Activated CD8-positive, alpha-beta T cell treated with anti-CD3 and anti-CD28 coated beads, Interleukin-2, amount 10 ng/mL, durations not matched to agents 7 days and 5 days (primary cell): ENCODE results near the gene MECR. TPM values are rescaled to one million over a fixed set of nuclear protein-coding genes. Genes with fewer than 3 reads are reported as not detected.

Experiments
- ATAC-seq: fragments of 150-1000 bp; cut with Tn5 transposase; one replicate; pipeline ENCODE4 v1.10.0; 2021; ENCODE audit warnings: moderate library complexity
- CTCF ChIA-PET: fragments of 350-600 bp; sonication (Branson Sonifier 250); formaldehyde crosslinking; loops from one replicate; lab custom pipeline; 2021; ENCODE audit warnings: antibody characterized with exemption; lab: Charles Lee
- POLR2A ChIA-PET: fragments of 350-600 bp; sonication (Branson Sonifier 250); formaldehyde crosslinking; loops from one replicate; lab custom pipeline; 2021; ENCODE audit warnings: antibody characterized with exemption; lab: Charles Lee
- DNase-seq: peaks from one replicate; pipeline ENCODE4 v3.0.0-alpha.2; 2020
- H3K27ac Mint-ChIP-seq: one replicate; pipeline ENCODE4 v1.8.0; 2021; ENCODE audit warnings: mild to moderate bottlenecking, mixed read lengths
- H3K27me3 Mint-ChIP-seq: one replicate; pipeline ENCODE4 v1.8.0; 2021; ENCODE audit warnings: low read depth, mixed read lengths
- H3K36me3 Mint-ChIP-seq: one replicate; pipeline ENCODE4 v1.8.0; 2021; ENCODE audit warnings: low read depth, mixed read lengths
- H3K4me1 Mint-ChIP-seq: one replicate; pipeline ENCODE4 v1.8.0; 2021; ENCODE audit warnings: low read depth, mixed read lengths
- H3K4me3 Mint-ChIP-seq: one replicate; pipeline ENCODE4 v1.8.0; 2021; ENCODE audit warnings: mild to moderate bottlenecking, mixed read lengths
- H3K9me3 Mint-ChIP-seq: one replicate; pipeline ENCODE4 v1.8.0; 2022; ENCODE audit warnings: mixed read lengths; ENCODE audit not compliant: insufficient read depth
- total RNA-seq, 2 experiments: library from RNA; stranded (reverse); gene quantifications; one replicate each; pipeline ENCODE4 v1.2.3, GENCODE V29; 2021

The MECR gene
- total RNA-seq, 2 experiments from 2014 or later = 23.5 to 26.4 TPM

- ChIA-PET POLR2A (interaction anchor here (0.9 to 2.5 kb wide), 2 partner anchors 11 to 16 kb away, joined by 4 to 16 read pairs; partner anchors contain the start of gene SRSF4), CTCF (interaction anchor here (0.9 to 3.8 kb wide), 23 partner anchors 12 to 423 kb away, joined by 3 to 49 read pairs (median 5); partner anchors contain the start of genes SRSF4 and TMEM200B)
- H3K36me3 Mint-ChIP-seq = peaks cover 11% of the 10 kb centered on the region
- no peaks in the 10 kb centered on the region for H3K27me3 Mint-ChIP-seq
- peak; percentile 90 for ATAC-seq
- H3K9me3 Mint-ChIP-seq = no peaks in the 10 kb centered on the region
- H3K27ac Mint-ChIP-seq = no peak overlapping the region
- DNase-seq = peak; percentile 64
- peaks cover 25% of the 10 kb centered on the region for H3K4me1 Mint-ChIP-seq
- no peak overlapping the region for H3K4me3 Mint-ChIP-seq
These were observed 33.2 kb downstream of the MECR start for GRCh38 chr1:29197590-29197924.

GRCh38 chr1:29196863-29197589 lies 33.7 kb downstream of the MECR start:
- H3K27me3 Mint-ChIP-seq = no peaks in the 10 kb centered on the region
- ChIA-PET CTCF (interaction anchor here (0.9 to 3.8 kb wide), 23 partner anchors 12 to 422 kb away, joined by 3 to 49 read pairs (median 5); partner anchors contain the start of genes SRSF4 and TMEM200B), POLR2A (interaction anchor here (0.7 to 2.5 kb wide), 2 partner anchors 16 to 307 kb away, joined by 4 to 16 read pairs; partner anchors contain the start of gene SRSF4)
- ATAC-seq (no peak), DNase-seq (no peak)
- H3K36me3 Mint-ChIP-seq = peaks cover 9% of the 10 kb centered on the region
- no peak overlapping the region for H3K27ac Mint-ChIP-seq
- peaks cover 20% of the 10 kb centered on the region for H3K4me1 Mint-ChIP-seq
- H3K9me3 Mint-ChIP-seq = no peaks in the 10 kb centered on the region
- H3K4me3 Mint-ChIP-seq = no peak overlapping the region

GRCh38 chr1:29195881-29196291 lies 34.8 kb downstream of the MECR start:
- H3K4me3 Mint-ChIP-seq = no peak overlapping the region
- no peaks in the 10 kb centered on the region for H3K9me3 Mint-ChIP-seq
- ATAC-seq = no peak
- peaks cover 9% of the 10 kb centered on the region for H3K4me1 Mint-ChIP-seq
- POLR2A ChIA-PET = interaction anchor here (2.5 kb wide), 1 partner anchor 15 kb away, joined by 16 read pairs; the partner anchor contains the start of gene SRSF4
- H3K27ac Mint-ChIP-seq = no peak overlapping the region
- DNase-seq = no peak
- CTCF ChIA-PET = interaction anchor here (1.4 to 2.7 kb wide), 4 partner anchors 10 to 314 kb away, joined by 3 to 49 read pairs (median 12); partner anchors contain the start of gene SRSF4
- H3K36me3 Mint-ChIP-seq = peaks cover 7% of the 10 kb centered on the region
- H3K27me3 Mint-ChIP-seq = no peaks in the 10 kb centered on the region

GRCh38 chr1:29193879-29194455 lies 36.8 kb downstream of the MECR start:
- POLR2A ChIA-PET = interaction anchor here (1.4 kb wide), 1 partner anchor 13 kb away, joined by 8 read pairs; the partner anchor contains the start of gene SRSF4

GRCh38 chr1:29190718-29191117 lies 40.0 kb downstream of the MECR start:
- ChIA-PET CTCF (interaction anchor here (0.6 to 1.0 kb wide), 3 partner anchors 12 to 1078 kb away, joined by 3 to 4 read pairs (median 3); no protein-coding TSS in a partner anchor), POLR2A (no interaction called here)
- Mint-ChIP-seq H3K27ac (no peak overlapping the region), H3K4me3 (no peak overlapping the region), H3K4me1 (peaks cover 1% of the 10 kb centered on the region), H3K27me3 (no peaks in the 10 kb centered on the region), H3K36me3 (peaks cover 2% of the 10 kb centered on the region), H3K9me3 (no peaks in the 10 kb centered on the region)
- DNase-seq = no peak
- no peak for ATAC-seq

More at GRCh38 chr1:29193879-29194455, 36.8 kb downstream of the MECR start:
- peaks cover 9% of the 10 kb centered on the region for H3K4me1 Mint-ChIP-seq
- H3K27ac Mint-ChIP-seq = no peak overlapping the region
- no peak for DNase-seq
- H3K9me3 Mint-ChIP-seq = no peaks in the 10 kb centered on the region
- CTCF ChIA-PET = interaction anchor here (0.6 to 2.3 kb wide), 5 partner anchors 9 to 312 kb away, joined by 3 to 7 read pairs (median 3); partner anchors contain the start of gene SRSF4
- peaks cover 2% of the 10 kb centered on the region for H3K36me3 Mint-ChIP-seq
- ATAC-seq = no peak
- H3K4me3 Mint-ChIP-seq = no peak overlapping the region
- no peaks in the 10 kb centered on the region for H3K27me3 Mint-ChIP-seq

- ATAC-seq (no peak), DNase-seq (no peak)
- Mint-ChIP-seq H3K4me1 (peaks cover 16% of the 10 kb centered on the region), H3K9me3 (no peaks in the 10 kb centered on the region), H3K27ac (no peak overlapping the region), H3K36me3 (no peaks in the 10 kb centered on the region), H3K27me3 (no peaks in the 10 kb centered on the region), H3K4me3 (no peak overlapping the region)
- POLR2A ChIA-PET = interaction anchor here (0.9 kb wide), 1 partner anchor 11 kb away, joined by 4 read pairs; no protein-coding TSS in a partner anchor
- CTCF ChIA-PET = interaction anchor here (3.5 to 4.3 kb wide), 2 partner anchors 11 to 16 kb away, joined by 16 to 23 read pairs; no protein-coding TSS in a partner anchor
These were observed 44.0 kb downstream of the MECR start for GRCh38 chr1:29186707-29187106.

GRCh38 chr1:29186252-29186651 lies 44.5 kb downstream of the MECR start:
- H3K4me1 Mint-ChIP-seq = peaks cover 16% of the 10 kb centered on the region
- no peak for ATAC-seq
- CTCF ChIA-PET = interaction anchor here (3.5 to 4.3 kb wide), 2 partner anchors 11 to 16 kb away, joined by 16 to 23 read pairs; no protein-coding TSS in a partner anchor
- H3K4me3 Mint-ChIP-seq = no peak overlapping the region
- H3K27me3 Mint-ChIP-seq = no peaks in the 10 kb centered on the region
- POLR2A ChIA-PET = interaction anchor here (0.9 kb wide), 1 partner anchor 12 kb away, joined by 4 read pairs; no protein-coding TSS in a partner anchor
- DNase-seq = no peak
- no peaks in the 10 kb centered on the region for H3K9me3 Mint-ChIP-seq
- no peaks in the 10 kb centered on the region for H3K36me3 Mint-ChIP-seq
- no peak overlapping the region for H3K27ac Mint-ChIP-seq

- ChIA-PET CTCF (interaction anchor here (2.4 to 4.8 kb wide), 5 partner anchors 13 to 306 kb away, joined by 13 to 110 read pairs (median 41); no protein-coding TSS in a partner anchor), POLR2A (interaction anchor here (2.1 to 4.3 kb wide), 3 partner anchors 13 to 268 kb away, joined by 7 to 46 read pairs (median 27); partner anchors contain the start of gene EPB41)
- Mint-ChIP-seq H3K9me3 (no peaks in the 10 kb centered on the region), H3K4me1 (peaks cover 34% of the 10 kb centered on the region), H3K27ac (no peak overlapping the region), H3K36me3 (peaks cover 24% of the 10 kb centered on the region), H3K27me3 (no peaks in the 10 kb centered on the region), H3K4me3 (peak overlapping the region; percentile 96)
- ATAC-seq (no peak), DNase-seq (no peak)
These were observed 47.4 kb downstream of the MECR start for GRCh38 chr1:29183287-29183686.

GRCh38 chr1:29181413-29182225 lies 49.1 kb downstream of the MECR start, which contains the start of gene SRSF4:
SRSF4 (minus strand) TSS chr1:29181900; CDS start chr1:29181752, 148 bp downstream.
- ChIA-PET POLR2A (interaction anchor here (0.5 to 4.3 kb wide), 28 partner anchors 11 to 852 kb away, joined by 3 to 46 read pairs (median 6); partner anchors contain the start of genes EPB41, MECR, MED18 and RNU11), CTCF (interaction anchor here (0.6 to 4.8 kb wide), 33 partner anchors 11 to 537 kb away, joined by 3 to 110 read pairs (median 4); partner anchors contain the start of genes EPB41, MECR, TAF12 and TMEM200B)
- ATAC-seq (peak; percentile 91), DNase-seq (peak; percentile 99)
- peak within 1 kb of the TSS; percentile 96 for H3K4me3 Mint-ChIP-seq
- peaks cover 37% of the 10 kb centered on the region for H3K36me3 Mint-ChIP-seq
- H3K4me1 Mint-ChIP-seq = peaks cover 48% of the 10 kb centered on the region
- H3K27me3 Mint-ChIP-seq = no peaks in the 10 kb centered on the region
- H3K27ac Mint-ChIP-seq = peak within 1 kb of the TSS; percentile 97
- no peaks in the 10 kb centered on the region for H3K9me3 Mint-ChIP-seq
